ENCODE data around the gene PDE1A. TPM values are rescaled to one million over a fixed set of nuclear protein-coding genes. Genes with fewer than 3 reads are reported as not detected.
A peak's percentile ranks its signal among the peaks of the same experiment; 100 is the strongest.

The PDE1A gene
- total RNA-seq, 1 experiment from 2014 or later: not detected

- no TSS peak for BruUV-seq (replicated peaks)
- H3K4me1 ChIP-seq (ENCODE audit: insufficient read depth, low read length): no peaks in the 10 kb centered on the region
- POLR2A ChIA-PET (ENCODE audit: unreplicated experiment): no interaction called here
Observed at GRCh38 chr2:182316950-182317349, 109.9 kb downstream of the PDE1A start.

DNA sequence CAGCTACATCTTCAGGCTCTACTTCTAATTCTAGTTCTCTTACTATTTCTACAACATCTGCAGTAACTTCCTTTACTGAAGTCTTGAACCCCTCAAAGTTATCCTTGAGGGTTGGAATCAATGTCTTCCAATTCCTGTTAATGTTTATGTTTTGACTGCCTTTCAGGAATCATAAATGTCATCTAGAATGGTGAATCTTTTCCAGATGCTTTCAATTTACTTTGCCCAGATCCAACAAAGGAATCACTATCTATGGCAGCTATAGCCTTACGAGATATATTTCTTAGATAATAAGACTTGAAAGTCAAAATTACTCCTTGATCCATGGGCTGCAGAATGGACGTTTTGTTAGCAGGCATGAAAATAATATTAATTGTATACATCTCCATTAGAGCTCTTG is 123.9 kb downstream of the PDE1A start:
- Histone ChIP-seq H3K4me1 (ENCODE audit: insufficient read depth, low read length) (peaks cover 11% of the 10 kb centered on the region), H3K36me3 (ENCODE audit: low read depth, low read length) (no peaks in the 10 kb centered on the region), H3K9ac (ENCODE audit: low read length) (no peak overlapping the region), H3K79me2 (ENCODE audit: low read length) (no peaks in the 10 kb centered on the region), H3F3A (ENCODE audit: low read length, unreplicated experiment) (no peaks in the 10 kb centered on the region), H3K9me2 (replicated peaks; ENCODE audit: low read length) (no peaks in the 10 kb centered on the region), H3K9me3 (ENCODE audit: low read length) (no peaks in the 10 kb centered on the region), H3K4me3 (ENCODE audit: low read length) (no peak overlapping the region), H2AFZ (ENCODE audit: low read length) (no peak overlapping the region), H3K27ac (ENCODE audit: low read length) (no peak overlapping the region), H4K20me1 (ENCODE audit: low read length) (no peaks in the 10 kb centered on the region), H3K27me3 (ENCODE audit: low read length) (no peaks in the 10 kb centered on the region), H3K4me2 (ENCODE audit: low read length) (no peak overlapping the region)
- ATAC-seq (no peak), DNase-seq (no peak)
- BruUV-seq (replicated peaks): no TSS peak
- intact Hi-C loops (cut with micrococcal nuclease): no loop called here
- TF ChIP-seq EZH2 (IDR thresholded peaks at IDR 0.05; ENCODE audit: low read length, unreplicated experiment) (no peak), EZH2phosphoT487 (IDR thresholded peaks at IDR 0.05; ENCODE audit: borderline replicate concordance, low read length) (no peak)
- TF ChIP-seq, protein P1, sequence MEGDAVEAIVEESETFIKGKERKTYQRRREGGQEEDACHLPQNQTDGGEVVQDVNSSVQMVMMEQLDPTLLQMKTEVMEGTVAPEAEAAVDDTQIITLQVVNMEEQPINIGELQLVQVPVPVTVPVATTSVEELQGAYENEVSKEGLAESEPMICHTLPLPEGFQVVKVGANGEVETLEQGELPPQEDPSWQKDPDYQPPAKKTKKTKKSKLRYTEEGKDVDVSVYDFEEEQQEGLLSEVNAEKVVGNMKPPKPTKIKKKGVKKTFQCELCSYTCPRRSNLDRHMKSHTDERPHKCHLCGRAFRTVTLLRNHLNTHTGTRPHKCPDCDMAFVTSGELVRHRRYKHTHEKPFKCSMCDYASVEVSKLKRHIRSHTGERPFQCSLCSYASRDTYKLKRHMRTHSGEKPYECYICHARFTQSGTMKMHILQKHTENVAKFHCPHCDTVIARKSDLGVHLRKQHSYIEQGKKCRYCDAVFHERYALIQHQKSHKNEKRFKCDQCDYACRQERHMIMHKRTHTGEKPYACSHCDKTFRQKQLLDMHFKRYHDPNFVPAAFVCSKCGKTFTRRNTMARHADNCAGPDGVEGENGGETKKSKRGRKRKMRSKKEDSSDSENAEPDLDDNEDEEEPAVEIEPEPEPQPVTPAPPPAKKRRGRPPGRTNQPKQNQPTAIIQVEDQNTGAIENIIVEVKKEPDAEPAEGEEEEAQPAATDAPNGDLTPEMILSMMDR (conservative IDR thresholded peaks at IDR 0.05; ENCODE audit: low read depth, low read length): no peak
- POLR2A ChIA-PET (ENCODE audit: unreplicated experiment): no interaction called here
- CTCF ChIA-PET: no interaction called here

More at GRCh38 chr2:182316950-182317349, 109.9 kb downstream of the PDE1A start:
- H3K79me2 ChIP-seq (ENCODE audit: low read length): no peaks in the 10 kb centered on the region
- H2AFZ ChIP-seq (ENCODE audit: low read length): no peak overlapping the region
- H4K20me1 ChIP-seq (ENCODE audit: low read length): no peaks in the 10 kb centered on the region
- H3K9me3 ChIP-seq (ENCODE audit: low read length): no peaks in the 10 kb centered on the region
- no peaks in the 10 kb centered on the region for H3F3A ChIP-seq (ENCODE audit: low read length, unreplicated experiment)
- H3K9ac ChIP-seq (ENCODE audit: low read length): no peak overlapping the region
- no peak overlapping the region for H3K4me2 ChIP-seq (ENCODE audit: low read length)
- intact Hi-C loops (cut with micrococcal nuclease): no loop called here
- DNase-seq (no peak), ATAC-seq (no peak)
- H3K9me2 ChIP-seq (replicated peaks; ENCODE audit: low read length): no peaks in the 10 kb centered on the region
- H3K4me3 ChIP-seq (ENCODE audit: low read length): no peak overlapping the region
- no peaks in the 10 kb centered on the region for H3K36me3 ChIP-seq (ENCODE audit: low read depth, low read length)
- no peak overlapping the region for H3K27ac ChIP-seq (ENCODE audit: low read length)
- CTCF ChIA-PET: no interaction called here
- TF ChIP-seq EZH2phosphoT487 (IDR thresholded peaks at IDR 0.05; ENCODE audit: borderline replicate concordance, low read length) (no peak), EZH2 (IDR thresholded peaks at IDR 0.05; ENCODE audit: low read length, unreplicated experiment) (no peak)
- TF ChIP-seq, protein P1 (conservative IDR thresholded peaks at IDR 0.05; ENCODE audit: low read depth, low read length): no peak
- H3K27me3 ChIP-seq (ENCODE audit: low read length): 0 out of 2 replicates have a peak, but pooled peaks cover 2% of the 10 kb centered on the region

- BruUV-seq (replicated peaks): no TSS peak
- no peaks in the 10 kb centered on the region for H3K27me3 ChIP-seq (ENCODE audit: low read length)
- no peak overlapping the region for H3K4me3 ChIP-seq (ENCODE audit: low read length)
- no peaks in the 10 kb centered on the region for H3F3A ChIP-seq (ENCODE audit: low read length, unreplicated experiment)
- intact Hi-C loops (cut with micrococcal nuclease): no loop called here
- ATAC-seq (peak; percentile 77), DNase-seq (peak; percentile 62)
- ChIA-PET CTCF (no interaction called here), POLR2A (ENCODE audit: unreplicated experiment) (no interaction called here)
- H3K79me2 ChIP-seq (ENCODE audit: low read length): no peaks in the 10 kb centered on the region
- H3K4me1 ChIP-seq (ENCODE audit: insufficient read depth, low read length): peaks cover 11% of the 10 kb centered on the region
- no peaks in the 10 kb centered on the region for H4K20me1 ChIP-seq (ENCODE audit: low read length)
- H3K9me3 ChIP-seq (ENCODE audit: low read length): no peaks in the 10 kb centered on the region
- no peak overlapping the region for H2AFZ ChIP-seq (ENCODE audit: low read length)
- H3K9me2 ChIP-seq (replicated peaks; ENCODE audit: low read length): no peaks in the 10 kb centered on the region
- no peak overlapping the region for H3K9ac ChIP-seq (ENCODE audit: low read length)
- TF ChIP-seq, protein P1 (conservative IDR thresholded peaks at IDR 0.05; ENCODE audit: low read depth, low read length): no peak
- TF ChIP-seq EZH2 (IDR thresholded peaks at IDR 0.05; ENCODE audit: low read length, unreplicated experiment) (no peak), EZH2phosphoT487 (IDR thresholded peaks at IDR 0.05; ENCODE audit: borderline replicate concordance, low read length) (no peak)
- no peak overlapping the region for H3K4me2 ChIP-seq (ENCODE audit: low read length)
- no peaks in the 10 kb centered on the region for H3K36me3 ChIP-seq (ENCODE audit: low read depth, low read length)
- H3K27ac ChIP-seq (ENCODE audit: low read length): no peak overlapping the region
Observed at GRCh38 chr2:182302174-182302573, 124.7 kb downstream of the PDE1A start.

Data from PC-3 (cell line).